HG03378 (cell line): ENCODE data around the gene ZSWIM2.
"Not testable (repeated sequence)": the region's sequence is repeated elsewhere in the genome, so short reads cannot be mapped to it uniquely, and the experiment has no call there.

ENCODE experiments used
- ATAC-seq: cut with Tn5 transposase; IDR thresholded peaks from one replicate; pipeline ENCODE4 v1.9.1; 2021; ENCODE audit warnings: mild to moderate bottlenecking, moderate library complexity; ENCODE audit not compliant: unreplicated experiment

Gene ZSWIM2

GRCh38 chr2:186848873-186849578 lies at the start of gene ZSWIM2:
ZSWIM2 (minus strand) TSS chr2:186849170; CDS start chr2:186849130, 40 bp downstream.
- ATAC-seq: peak; percentile 58

GRCh38 chr2:186896220-186896619 lies 47.2 kb upstream of the ZSWIM2 start:
- not testable (repeated sequence) for ATAC-seq

GRCh38 chr2:186895451-186895850 lies 46.5 kb upstream of the ZSWIM2 start:
- ATAC-seq: no peak

GRCh38 chr2:186894478-186894877 lies 45.5 kb upstream of the ZSWIM2 start:
- ATAC-seq: no peak

- no peak for ATAC-seq
Measured at GRCh38 chr2:186892821-186893220, 43.9 kb upstream of the ZSWIM2 start.

- ATAC-seq: no peak
Measured at GRCh38 chr2:186891185-186891621, 42.2 kb upstream of the ZSWIM2 start.

- ATAC-seq: no peak
Measured at GRCh38 chr2:186889101-186889879, 40.3 kb upstream of the ZSWIM2 start.

GRCh38 chr2:186887107-186888090 lies 38.4 kb upstream of the ZSWIM2 start:
- ATAC-seq: no peak

GRCh38 chr2:186884587-186884986 lies 35.6 kb upstream of the ZSWIM2 start:
- no peak for ATAC-seq

GRCh38 chr2:186883666-186884065 lies 34.7 kb upstream of the ZSWIM2 start:
- ATAC-seq: no peak

GRCh38 chr2:186882511-186883071 lies 33.6 kb upstream of the ZSWIM2 start:
- ATAC-seq: no peak

- ATAC-seq: no peak
Measured at GRCh38 chr2:186881660-186882059, 32.7 kb upstream of the ZSWIM2 start.

GRCh38 chr2:186879312-186879711 lies 30.3 kb upstream of the ZSWIM2 start:
- ATAC-seq: no peak

GRCh38 chr2:186874713-186875112 lies 25.7 kb upstream of the ZSWIM2 start:
- no peak for ATAC-seq

- ATAC-seq: no peak
Measured at GRCh38 chr2:186871881-186872280, 22.9 kb upstream of the ZSWIM2 start.

GRCh38 chr2:186868344-186868743 lies 19.4 kb upstream of the ZSWIM2 start:
- ATAC-seq: no peak

- peak; percentile 65 for ATAC-seq
Measured at GRCh38 chr2:186862869-186863709, 14.1 kb upstream of the ZSWIM2 start.

- no peak for ATAC-seq
Measured at GRCh38 chr2:186855216-186855615, 6.2 kb upstream of the ZSWIM2 start.

- ATAC-seq: no peak
Measured at GRCh38 chr2:186853951-186854350, 5.0 kb upstream of the ZSWIM2 start.

GRCh38 chr2:186852508-186852907 lies 3.5 kb upstream of the ZSWIM2 start:
- no peak for ATAC-seq
